Stimulated activated CD8-positive, alpha-beta memory T cell treated with anti-CD3 and anti-CD28 coated beads, Interleukin-12 subunit alpha, Interleukin-12 subunit beta, amount 100 ng/mL, for 24 hours (primary cell): Measurements from ENCODE around the gene GPR132.
"Not testable (repeated sequence)": the region's sequence is repeated elsewhere in the genome, so short reads cannot be mapped to it uniquely, and the experiment has no call there.

Source experiments
- DNase-seq: peaks from one replicate; pipeline ENCODE4 v3.0.0-alpha.2; 2020; ENCODE audit errors: extremely low read depth

Gene GPR132

DNA sequence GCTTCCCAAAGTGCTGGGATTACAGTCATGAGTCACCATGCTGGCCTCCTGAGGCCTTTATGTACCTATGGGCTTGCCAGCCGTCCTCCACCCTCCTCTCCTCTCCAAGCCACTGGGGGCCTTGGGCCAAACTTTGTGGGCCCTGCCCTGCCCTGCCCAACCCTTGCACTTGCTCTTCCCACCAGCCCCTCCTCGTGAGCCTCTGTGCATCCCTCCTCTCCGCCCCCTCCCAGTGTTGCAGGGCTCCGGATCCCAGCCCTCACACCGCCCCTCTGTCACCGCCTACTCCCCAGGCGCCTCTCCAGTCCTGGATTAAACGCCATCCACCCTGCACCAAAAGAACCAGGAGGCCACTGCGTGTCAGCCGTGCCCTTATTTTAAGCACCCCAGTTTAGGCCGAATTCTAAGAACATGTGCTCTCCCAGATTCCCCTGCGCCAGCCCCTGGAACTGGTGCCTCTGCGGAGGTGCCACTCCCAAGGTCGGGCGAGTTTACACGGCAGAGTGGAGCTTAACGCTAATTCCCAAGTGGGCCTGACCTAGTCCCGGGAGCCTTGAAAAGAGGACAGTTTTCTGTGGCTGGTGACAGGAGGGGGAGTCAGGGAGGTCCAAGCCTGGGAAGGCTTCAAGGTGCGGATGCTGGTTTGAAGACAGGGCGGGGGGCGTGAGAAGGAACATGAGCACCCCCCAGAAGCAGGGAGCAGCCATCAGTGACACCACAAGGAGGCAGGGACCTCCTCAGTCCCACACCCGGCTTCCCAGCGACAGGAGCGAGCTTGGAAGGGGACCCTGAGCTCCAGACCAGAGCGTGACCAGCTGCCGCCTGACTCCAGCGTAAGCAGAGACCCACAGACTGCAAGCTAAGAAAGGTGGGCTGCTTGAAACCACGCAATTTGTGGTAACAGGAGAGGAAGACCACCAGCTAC lies 23.1 kb downstream of the GPR132 start:
- no peak for DNase-seq

DNA sequence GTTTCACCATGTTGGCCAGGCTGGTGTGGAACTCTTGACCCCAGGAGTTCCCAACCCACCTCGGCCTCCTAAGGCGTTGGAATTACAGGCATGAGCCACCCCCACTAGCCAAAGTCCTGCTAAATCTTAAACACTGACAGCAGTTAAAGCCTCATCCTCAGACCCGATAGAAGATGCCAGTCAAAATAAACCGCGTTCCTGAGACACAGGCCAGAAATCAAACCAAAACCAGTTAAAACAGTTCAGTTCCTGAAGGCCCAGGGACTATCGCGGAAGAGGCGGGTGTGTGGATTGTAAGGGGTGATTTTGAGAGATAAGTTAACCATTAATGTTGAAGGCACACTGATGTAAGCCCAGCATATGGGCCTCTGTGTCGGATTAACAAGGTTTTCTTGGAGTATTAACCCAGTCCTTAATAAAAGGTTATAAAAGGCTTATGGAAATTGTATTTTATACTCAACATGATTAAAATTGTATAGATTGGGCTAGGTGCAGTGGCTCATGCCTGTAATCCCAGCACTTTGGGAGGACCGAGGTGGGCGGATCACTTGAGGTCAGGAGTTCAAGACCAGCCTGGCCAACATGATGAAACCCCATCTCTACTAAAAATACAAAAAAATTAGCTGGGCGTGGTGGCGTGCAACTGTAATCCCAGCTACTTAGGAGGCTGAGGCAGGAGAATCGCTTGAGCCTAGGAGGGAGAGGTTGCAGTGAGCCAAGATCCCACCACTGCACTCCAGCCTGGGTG lies 25.6 kb downstream of the GPR132 start:
- no peak for DNase-seq

DNA sequence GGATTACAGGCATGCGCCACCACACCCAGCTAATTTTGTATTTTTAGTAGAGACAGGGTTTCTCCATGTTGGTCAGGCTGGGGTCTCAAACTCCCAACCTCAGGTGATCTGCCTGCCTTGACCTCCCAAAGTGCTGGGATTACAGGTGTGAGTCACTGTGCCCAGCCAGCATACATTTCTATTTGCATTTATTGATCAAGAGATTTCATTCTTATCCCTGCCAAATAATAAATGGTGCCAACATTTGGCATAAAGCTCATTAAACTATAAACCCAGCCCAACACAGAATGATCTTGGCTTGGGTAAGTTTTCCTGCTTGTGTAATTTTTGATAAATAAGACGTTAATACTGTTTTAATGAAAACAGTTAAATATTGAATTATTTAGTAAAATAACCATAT lies 29.6 kb downstream of the GPR132 start:
- not testable (repeated sequence) for DNase-seq

DNA sequence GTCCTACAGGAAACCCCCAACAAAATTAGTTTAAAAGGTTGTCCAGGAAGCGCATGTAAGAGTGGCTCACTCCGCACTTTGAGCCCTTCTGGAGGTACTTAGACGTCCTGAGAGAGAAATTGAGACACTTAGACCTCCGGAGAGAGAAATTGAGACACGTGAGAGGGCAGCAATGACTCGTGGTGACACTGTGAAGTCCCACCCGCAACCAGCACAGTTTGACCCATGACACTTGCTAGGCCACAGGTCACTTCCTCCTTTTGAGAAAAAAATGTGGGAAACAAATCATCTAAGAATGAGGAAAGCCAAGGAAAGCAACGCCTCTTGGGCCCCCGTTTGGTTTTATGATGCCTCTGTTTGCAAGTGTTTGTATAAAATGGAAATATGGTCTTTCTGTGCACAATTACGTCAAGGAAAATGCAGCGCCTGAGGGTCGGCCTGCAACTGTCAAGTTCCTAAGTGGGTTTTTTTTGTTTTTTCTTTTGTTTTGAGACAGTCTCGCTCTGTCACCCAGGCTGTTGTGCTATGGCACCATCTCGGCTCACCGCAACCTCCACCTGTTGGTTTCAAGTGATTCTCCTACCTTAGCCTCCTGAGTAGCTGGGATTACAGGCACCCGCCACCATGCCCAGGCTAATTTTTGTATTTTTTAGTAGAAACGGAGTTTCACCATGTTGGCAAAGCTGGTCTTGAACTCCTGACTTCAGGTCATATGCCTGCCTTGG lies 30.8 kb downstream of the GPR132 start:
- DNase-seq, result no peak

DNA sequence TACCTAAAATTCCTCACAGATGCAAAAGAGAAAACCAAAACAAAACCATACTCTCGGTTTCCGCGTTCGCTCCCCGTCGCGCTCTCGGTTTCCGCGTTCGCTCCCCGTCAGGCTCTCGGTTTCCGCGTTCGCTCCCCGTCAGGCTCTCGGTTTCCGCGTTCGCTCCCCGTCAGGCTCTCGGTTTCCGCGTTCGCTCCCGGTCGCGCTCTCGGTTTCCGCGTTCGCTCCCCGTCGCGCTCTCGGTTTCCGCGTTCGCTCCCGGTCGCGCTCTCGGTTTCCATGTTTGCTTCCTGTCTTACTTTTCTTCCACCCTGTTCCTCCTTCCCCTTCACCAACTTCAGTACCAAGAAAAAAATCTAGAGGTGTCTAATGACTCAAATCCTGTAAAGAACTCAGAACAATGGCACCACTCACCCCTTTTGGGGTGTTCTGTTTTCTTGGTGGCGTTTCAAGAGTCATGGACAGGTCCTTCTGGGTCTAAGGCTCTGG lies 31.8 kb downstream of the GPR132 start:
- not testable (repeated sequence) for DNase-seq

DNA sequence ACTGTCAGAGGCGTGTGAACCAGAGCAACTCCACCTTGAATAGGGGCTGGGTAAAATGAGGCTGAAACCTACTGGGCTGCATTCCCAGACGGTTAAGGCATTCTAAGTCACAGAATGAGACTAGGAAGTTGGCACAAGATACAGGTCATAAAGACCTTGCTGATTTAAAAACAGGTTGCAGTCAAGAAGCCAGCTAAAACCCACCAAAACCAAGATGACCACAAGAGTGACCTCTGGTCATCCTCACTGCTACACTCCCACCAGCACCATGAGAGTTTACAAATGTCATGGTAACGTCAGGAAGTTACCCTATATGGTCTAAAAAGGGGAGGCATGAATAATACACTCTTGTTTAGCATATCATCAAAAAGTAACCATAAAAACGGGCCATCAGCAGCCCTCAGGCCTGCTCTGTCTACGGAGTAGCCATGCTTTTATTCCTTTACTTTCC lies 32.8 kb downstream of the GPR132 start:
- DNase-seq, result not testable (repeated sequence)

DNA sequence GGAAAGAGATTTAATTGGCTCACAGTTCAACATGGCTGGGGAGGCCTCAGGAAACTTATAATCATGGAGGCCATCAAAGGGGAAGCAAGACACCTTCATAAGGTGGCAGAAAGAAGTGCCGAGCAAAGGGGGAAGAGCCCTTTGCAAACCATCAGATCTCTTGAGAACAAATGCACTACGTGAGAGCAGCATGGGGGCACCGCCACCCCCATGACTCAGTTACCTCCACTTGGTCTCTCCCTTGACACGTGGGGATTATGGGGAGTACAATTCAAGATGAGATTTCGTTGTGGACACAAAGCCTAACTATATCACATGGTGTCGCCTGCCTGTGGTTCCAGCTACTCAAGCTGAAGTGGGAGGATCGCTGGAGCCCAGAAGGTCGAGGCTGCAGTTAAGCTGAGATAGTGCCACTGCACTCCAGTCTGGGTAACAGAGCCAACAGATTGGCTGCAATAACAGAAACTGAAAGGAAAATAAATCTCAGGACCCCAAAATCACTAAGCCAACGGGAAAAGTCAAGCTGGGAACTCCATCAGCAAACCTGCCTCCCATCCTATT lies 34.3 kb downstream of the GPR132 start:
- no peak for DNase-seq

DNA sequence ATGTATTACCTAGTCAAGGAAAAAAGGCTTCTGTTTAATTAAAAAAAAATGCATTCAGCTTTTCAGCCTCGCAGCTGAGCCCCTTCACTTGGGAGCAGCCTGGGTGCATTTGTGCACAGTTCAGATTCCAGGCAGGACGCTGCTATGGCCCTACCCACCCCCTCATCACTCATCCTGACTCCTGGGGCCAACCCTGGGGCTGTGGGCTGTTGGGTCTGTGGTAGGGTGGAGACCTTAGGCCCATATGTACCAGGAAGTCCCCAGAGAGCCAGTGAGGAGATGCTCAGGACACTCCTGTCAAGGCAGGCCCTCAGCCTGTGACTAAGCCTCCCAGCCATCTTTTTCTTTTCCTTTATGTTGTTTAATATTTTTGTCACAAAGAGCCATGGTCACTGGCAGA lies 35.0 kb downstream of the GPR132 start:
- no peak for DNase-seq

DNA sequence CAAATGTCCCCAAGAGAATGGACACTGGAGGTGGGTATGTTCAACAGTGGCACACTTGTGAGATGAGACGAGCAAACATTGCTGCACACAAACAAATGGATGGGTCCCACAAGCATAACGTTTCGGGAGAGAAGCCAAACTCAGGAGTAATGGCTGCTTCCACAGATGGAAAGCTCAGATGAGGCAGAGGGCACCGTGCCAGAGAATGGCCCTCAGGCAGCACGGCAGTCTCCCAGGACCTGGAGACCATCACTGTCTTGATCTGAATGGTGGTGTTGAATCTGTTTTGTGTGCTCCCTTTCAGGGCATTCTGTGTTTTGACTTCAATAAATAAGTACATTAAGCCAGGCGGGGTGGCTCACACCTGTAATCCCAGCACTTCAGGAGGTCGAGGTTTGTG lies 35.8 kb downstream of the GPR132 start:
- DNase-seq, result no peak

DNA sequence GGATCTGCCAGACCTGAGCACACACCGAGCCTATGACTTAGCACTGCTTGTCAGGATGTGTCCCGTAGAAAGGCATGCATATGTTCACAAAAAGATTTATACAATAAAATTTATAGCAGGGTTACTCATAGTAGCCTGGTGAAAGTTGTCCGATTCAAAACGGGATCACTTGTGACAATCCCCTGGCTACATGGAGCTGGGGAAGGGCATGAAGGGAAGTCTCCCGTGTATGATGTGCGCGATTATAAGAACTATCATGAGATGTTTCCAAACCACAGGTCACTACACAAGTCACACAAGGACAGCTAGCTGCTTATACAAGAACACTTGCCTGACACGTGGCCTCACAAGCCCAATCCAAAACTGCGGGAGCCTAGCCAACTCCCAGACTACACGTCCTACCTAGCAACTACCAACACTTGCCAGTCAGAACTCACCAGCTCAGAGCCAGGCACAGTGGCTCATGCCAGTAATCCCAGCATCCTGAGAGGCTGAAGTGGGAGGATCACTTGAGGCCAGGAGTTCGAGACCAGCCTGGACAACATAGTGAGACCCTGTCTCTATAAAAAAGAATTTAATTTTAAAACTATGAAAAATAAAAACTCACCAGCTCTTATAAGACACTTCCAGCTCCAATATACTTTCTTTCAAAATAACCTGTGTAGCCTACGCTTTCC lies 36.8 kb downstream of the GPR132 start:
- no peak for DNase-seq

DNA sequence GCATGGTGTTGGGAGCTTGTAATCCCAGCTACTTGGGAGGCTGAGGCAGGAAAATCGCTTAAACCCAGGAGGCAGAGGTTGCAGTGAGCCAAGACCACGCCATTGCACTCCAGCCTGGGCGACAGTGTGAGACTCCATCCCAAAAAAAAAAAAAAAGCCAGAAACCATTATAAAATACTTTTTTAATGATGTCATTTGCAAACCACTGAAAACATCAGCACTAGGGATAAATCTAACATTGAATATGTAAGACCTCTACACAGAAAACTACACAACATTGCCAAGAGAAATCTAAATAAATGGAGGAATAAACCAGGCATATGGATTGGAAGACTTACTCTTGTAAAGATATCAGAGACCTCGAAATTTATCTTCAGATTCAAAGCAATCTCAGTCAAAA lies 37.5 kb downstream of the GPR132 start:
- DNase-seq, result not testable (repeated sequence)

DNA sequence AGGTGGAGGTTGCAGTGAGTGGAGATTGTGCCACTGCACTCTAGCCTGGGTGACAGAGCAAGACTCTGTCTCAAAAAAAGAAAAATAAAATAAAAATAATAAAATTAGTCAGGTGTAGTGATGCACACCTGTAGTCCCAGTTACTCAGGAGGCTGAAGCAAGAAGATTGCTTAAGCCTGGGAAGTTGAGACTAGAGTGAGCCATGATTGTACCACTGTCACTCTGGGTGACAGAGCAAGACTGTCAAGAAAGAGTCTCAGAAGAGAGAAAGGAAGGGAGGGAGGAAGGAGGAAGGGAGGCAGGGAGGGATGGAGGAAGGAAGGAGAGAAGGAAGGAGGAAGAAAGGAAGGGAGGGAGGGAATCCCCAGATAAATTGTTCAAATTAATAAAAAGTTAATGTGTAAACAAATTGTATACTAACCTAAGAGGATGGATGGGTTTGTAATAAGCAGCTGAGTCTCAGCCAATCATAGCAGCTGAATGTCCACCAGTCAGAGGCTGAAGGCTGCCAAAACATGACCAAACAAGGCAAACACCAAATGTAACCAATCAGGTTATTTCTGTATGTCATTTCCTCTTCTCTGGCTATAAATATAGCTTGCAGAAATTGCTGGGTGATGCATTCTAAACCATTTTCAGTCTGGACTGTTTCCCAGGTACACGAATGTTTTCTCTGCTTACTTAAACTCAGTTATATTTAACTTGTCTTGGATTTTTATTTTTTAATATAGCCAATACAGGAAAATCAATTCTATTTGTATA lies 38.2 kb downstream of the GPR132 start:
- DNase-seq, result no peak

DNA sequence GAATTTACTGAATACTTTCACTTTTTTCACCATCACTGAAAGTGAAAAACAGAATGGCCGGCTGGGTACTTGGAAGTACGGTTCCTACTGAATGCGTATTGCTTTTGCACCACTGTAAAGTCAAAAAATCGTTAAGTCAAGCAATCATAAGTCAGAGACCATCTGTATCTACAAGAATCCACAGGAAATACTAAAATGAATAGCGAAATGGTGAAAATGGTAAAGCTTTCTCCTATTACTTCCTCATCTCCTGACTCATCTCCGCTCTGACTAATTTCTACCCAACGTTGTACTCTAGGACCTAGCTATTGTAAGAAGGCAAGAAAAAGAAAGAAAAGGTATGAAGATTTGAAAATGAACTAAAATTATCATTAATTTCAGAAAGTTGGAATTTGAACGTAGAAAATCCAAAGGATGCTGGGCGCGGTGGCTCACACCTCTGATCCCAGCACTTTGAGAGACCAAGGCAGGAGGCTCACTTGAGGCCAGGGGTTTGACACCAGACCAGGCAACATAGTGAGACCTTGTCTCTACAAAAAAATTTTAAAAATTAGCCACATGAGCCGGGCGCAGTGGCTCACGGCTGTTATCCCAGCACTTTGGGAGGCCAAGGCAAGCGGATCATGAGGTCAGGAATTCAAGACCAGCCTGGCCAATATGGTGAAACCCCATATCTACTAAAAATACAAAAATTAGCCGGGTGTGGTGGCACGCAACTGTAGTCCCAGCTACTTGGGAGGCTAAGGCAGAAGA lies 39.0 kb downstream of the GPR132 start:
- DNase-seq, result no peak

DNA sequence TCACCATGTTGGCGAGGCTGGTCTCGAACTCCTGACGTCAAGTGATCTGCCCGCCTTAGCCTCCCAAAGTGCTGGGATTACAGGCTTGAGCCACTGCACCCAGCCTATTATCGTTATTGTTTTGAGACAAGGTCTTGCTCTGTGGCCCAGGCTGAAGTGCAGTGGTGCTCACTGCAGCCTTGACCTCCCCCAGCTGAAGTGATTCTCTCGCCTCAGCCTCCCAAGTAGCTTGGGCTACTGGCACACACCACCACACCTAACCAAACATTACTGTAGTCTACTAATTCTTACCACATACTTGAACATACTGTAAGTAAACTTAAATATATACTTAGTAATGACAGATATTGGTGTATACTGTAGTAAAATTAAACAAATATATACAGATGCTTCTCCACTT lies 39.8 kb downstream of the GPR132 start:
- DNase-seq, result no peak

DNA sequence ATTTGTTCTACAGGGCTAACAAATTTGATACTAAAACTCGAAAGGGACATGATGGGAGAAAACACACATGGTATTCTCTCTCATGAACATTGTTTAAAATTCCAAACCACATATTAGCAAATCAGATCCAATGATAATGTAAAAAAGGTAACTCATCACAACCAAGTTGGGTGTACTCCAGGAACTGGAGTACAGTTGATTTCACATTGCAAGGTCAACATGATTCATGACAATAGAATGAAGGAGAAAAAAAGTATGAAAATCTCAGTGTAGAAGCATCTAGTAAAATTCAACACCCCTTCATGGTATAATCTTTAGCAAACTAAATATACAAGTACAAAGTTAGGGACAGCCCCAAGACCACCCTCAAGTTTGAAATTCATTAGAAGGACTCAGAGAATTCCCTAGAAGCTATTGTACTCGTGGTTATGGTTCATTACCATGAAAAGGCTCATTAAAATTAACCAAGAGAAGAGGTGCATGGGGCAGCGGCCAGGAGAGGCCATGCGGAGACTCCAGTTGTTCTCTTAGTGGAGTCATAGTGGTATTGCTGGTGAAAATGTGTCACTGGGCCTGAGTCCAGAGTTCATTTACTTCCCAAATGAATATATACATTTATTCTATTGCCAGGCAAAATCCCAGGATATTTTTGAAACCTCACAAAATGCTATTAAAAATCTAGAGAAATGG lies 41.3 kb downstream of the GPR132 start:
- DNase-seq, result no peak

DNA sequence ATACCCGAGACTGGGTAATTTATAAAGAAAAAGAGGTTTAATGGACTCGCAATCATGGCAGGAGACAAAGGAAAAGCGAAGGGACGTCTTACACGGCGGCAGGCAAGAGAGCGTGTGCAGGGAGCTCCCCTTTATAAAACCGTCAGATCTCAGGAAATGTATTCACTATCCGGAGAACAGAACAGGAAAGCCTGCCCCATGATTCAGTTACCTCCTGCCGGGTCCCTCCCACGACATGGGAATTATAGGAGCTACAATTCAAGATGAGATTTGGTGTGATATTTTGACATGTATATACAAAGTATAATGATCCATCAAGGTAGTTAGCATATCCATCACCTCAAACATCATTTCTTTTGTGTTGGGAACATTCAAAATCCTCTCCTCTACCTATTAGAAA lies 42.1 kb downstream of the GPR132 start:
- DNase-seq, result no peak

DNA sequence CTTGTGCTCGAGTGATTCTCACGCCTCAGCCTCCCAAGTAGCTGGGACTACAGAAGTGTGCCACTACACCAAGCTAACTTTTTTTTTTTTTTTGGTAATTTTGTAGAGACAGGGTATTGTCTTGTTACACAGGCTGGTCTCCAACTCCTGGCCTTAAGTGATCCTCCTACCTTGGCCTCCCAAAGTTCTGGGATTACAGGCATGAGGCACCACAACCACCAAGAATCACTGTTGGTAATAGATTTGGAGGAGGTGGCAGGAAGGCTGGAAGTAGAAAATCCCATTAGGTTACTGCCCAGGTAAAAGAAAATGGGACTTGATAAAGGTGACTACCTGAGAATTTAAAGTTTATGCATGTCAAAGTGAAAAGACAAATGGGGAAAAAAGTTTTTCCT lies 43.0 kb downstream of the GPR132 start:
- DNase-seq, result no peak

DNA sequence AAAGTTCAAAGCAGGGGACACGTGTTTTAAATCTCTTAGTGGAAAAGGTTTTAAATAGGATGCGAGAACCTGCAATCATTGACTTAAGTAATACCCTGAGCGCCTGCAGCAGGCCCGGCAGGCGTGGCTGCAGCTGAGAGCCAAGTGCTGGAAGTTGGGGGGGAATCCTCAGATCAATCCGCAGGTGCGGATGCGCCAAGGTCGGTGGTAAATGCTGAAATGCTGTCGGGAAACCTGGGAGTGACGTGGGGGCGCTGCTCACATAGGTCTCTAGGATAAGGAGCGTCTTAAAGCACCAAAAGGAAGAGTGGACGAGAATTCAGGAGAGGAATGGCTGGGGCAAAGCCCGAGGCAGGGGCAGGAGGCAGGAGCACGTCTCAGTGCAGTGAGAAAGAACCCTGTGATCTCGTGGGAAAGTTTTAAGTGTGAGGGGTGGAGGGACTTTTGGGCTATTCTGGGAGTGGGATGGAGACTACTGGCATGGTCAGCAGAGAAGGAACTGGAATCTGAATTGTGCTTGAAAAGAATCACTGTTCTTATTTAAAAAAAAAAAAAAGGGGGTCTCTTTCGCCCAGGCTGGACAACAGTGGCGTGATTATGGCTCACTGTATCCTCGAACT lies 43.5 kb downstream of the GPR132 start:
- no peak for DNase-seq
